Sigmoid colon (tissue), 4 donors: ENCODE results near the gene PA2G4.

ENCODE experiments used
- POLR2A ChIP-seq, 2 donors: fragments of 450-650 bp; IDR thresholded peaks; one replicate each; pipeline ENCODE4 v1.6.1; 2016; ENCODE audit warnings: antibody characterized with exemption in 2 of 2, mild to moderate bottlenecking in 2 of 2, moderate library complexity in 2 of 2
- POLR2AphosphoS5 ChIP-seq, 4 donors: sonication (generic); formaldehyde crosslinking; IDR thresholded peaks; one replicate each; pipeline ENCODE4 v1.6.1; 2017; ENCODE audit warnings: antibody characterized with exemption in 4 of 4
- TF ChIP-seq, protein P1 (sequence below), 4 experiments: fragments of 450-650 bp in 3 of 4; fragments of 200-600 bp in 1 of 4; IDR thresholded peaks; one replicate each; pipeline ENCODE4 v1.5.1; 2016 to 2019; ENCODE audit warnings: antibody characterized with exemption in 4 of 4, mild to moderate bottlenecking in 3 of 4, moderate library complexity in 2 of 4

DNA sequence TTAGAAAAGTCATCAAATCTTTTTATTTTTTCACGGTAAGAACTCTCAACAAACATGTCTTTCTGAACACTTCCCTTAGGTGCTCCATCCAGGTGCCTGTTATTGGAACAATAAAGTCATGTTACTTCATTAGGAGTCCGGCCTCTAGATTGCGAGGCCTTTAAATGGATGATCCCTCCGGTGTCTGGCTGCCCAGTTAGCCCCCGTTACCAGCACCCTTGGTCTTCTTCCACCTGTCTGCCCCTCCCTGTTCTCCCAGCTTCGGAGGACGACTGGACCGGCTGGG, 593 bp upstream of the PA2G4 start:
- TF ChIP-seq, protein P1, sequence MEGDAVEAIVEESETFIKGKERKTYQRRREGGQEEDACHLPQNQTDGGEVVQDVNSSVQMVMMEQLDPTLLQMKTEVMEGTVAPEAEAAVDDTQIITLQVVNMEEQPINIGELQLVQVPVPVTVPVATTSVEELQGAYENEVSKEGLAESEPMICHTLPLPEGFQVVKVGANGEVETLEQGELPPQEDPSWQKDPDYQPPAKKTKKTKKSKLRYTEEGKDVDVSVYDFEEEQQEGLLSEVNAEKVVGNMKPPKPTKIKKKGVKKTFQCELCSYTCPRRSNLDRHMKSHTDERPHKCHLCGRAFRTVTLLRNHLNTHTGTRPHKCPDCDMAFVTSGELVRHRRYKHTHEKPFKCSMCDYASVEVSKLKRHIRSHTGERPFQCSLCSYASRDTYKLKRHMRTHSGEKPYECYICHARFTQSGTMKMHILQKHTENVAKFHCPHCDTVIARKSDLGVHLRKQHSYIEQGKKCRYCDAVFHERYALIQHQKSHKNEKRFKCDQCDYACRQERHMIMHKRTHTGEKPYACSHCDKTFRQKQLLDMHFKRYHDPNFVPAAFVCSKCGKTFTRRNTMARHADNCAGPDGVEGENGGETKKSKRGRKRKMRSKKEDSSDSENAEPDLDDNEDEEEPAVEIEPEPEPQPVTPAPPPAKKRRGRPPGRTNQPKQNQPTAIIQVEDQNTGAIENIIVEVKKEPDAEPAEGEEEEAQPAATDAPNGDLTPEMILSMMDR (IDR thresholded peaks at IDR 0.05): no peak
- TF ChIP-seq POLR2AphosphoS5 (IDR thresholded peaks at IDR 0.05) (no peak), POLR2A (IDR thresholded peaks at IDR 0.05) (no peak)
